Mesenchymal stem cell (in vitro differentiated cells and primary cell): ENCODE measurements around the gene CYP19A1.

Source experiments
- DNase-seq: peaks from one replicate; pipeline ENCODE4 v3.0.0-alpha.2; 2013
- H2AFZ ChIP-seq: one replicate; pipeline ENCODE4 v1.6.1; 2013; ENCODE audit warnings: low read depth, mild to moderate bottlenecking, control low read depth, inconsistent platforms, low read length, moderate library complexity
- H2AK5ac ChIP-seq: 2 replicates; pipeline ENCODE4 v1.6.1; 2013; ENCODE audit warnings: low read length, moderate library complexity, mild to moderate bottlenecking, inconsistent platforms; ENCODE audit not compliant: severe bottlenecking
- H2BK120ac ChIP-seq: one replicate; pipeline ENCODE4 v1.6.1; 2013; ENCODE audit warnings: low read depth, mild to moderate bottlenecking, inconsistent platforms, low read length, moderate library complexity
- H2BK12ac ChIP-seq, 2 experiments: one replicate each; pipeline ENCODE4 v1.6.1; 2013; ENCODE audit warnings: inconsistent platforms in 2 of 2, low read length in 2 of 2, mild to moderate bottlenecking in 2 of 2, moderate library complexity in 2 of 2, control low read depth in 1 of 2
- H2BK15ac ChIP-seq: one replicate; pipeline ENCODE4 v1.6.1; 2013; ENCODE audit warnings: mild to moderate bottlenecking, low read depth, inconsistent platforms; ENCODE audit not compliant: poor library complexity, severe bottlenecking
- H2BK5ac ChIP-seq: 2 replicates; pipeline ENCODE4 v1.6.1; 2013; ENCODE audit warnings: low read depth, mild to moderate bottlenecking, low read length, control low read depth, inconsistent platforms; ENCODE audit not compliant: poor library complexity, severe bottlenecking
- H3K14ac ChIP-seq, 2 experiments: one replicate each; pipeline ENCODE4 v1.6.1; 2013; ENCODE audit warnings: inconsistent platforms in 2 of 2, low read length in 2 of 2, control low read depth in 1 of 2, mild to moderate bottlenecking in 1 of 2, moderate library complexity in 1 of 2
- H3K18ac ChIP-seq, 2 experiments: one replicate each; pipeline ENCODE4 v1.6.1; 2013; ENCODE audit warnings: inconsistent platforms in 2 of 2, low read length in 2 of 2, control low read depth in 1 of 2, low read depth in 1 of 2, mild to moderate bottlenecking in 1 of 2
- H3K23ac ChIP-seq, 2 experiments: one replicate each; pipeline ENCODE4 v1.6.1; 2013; ENCODE audit warnings: inconsistent platforms in 2 of 2, low read length in 2 of 2, mild to moderate bottlenecking in 2 of 2, moderate library complexity in 2 of 2, control low read depth in 1 of 2
- H3K27ac ChIP-seq: 2 replicates; pipeline ENCODE4 v1.5.1; 2013; ENCODE audit warnings: mild to moderate bottlenecking, moderate library complexity, low read length, control low read depth, inconsistent platforms; ENCODE audit not compliant: poor library complexity, severe bottlenecking
- H3K27me3 ChIP-seq, 2 experiments: 2 replicates each; pipeline versions ENCODE4 v1.6.1 to v1.7.0; 2013; ENCODE audit warnings: low read length in 2 of 2, mild to moderate bottlenecking in 2 of 2, moderate library complexity in 2 of 2, control low read depth in 1 of 2, inconsistent platforms in 1 of 2; ENCODE audit not compliant: control insufficient read depth in 1 of 2, insufficient read depth in 1 of 2
- H3K36me3 ChIP-seq, 2 experiments: 2 replicates each; pipeline versions ENCODE4 v1.6.1 to v1.7.0; 2013; ENCODE audit warnings: low read length in 2 of 2, control low read depth in 1 of 2, inconsistent platforms in 1 of 2, low read depth in 1 of 2, mild to moderate bottlenecking in 1 of 2; ENCODE audit not compliant: insufficient read depth in 2 of 2, control insufficient read depth in 1 of 2
- H3K4ac ChIP-seq, 2 experiments: one replicate each; pipeline ENCODE4 v1.6.1; 2013; ENCODE audit warnings: inconsistent platforms in 2 of 2, low read length in 2 of 2, mild to moderate bottlenecking in 2 of 2, moderate library complexity in 2 of 2, control low read depth in 1 of 2, low read depth in 1 of 2
- H3K4me1 ChIP-seq: 2 replicates; pipeline ENCODE4 v1.6.1; 2013; ENCODE audit warnings: low read depth, low read length, control low read depth; ENCODE audit not compliant: control insufficient read depth, insufficient read depth
- H3K4me2 ChIP-seq: 2 replicates; pipeline ENCODE4 v1.6.1; 2013; ENCODE audit warnings: low read length, mild to moderate bottlenecking, inconsistent platforms; ENCODE audit not compliant: poor library complexity, severe bottlenecking
- H3K4me3 ChIP-seq, 2 experiments: 2 replicates each; pipeline versions ENCODE4 v1.5.1 to v1.7.0; 2013; ENCODE audit warnings: low read length in 2 of 2, mild to moderate bottlenecking in 2 of 2, control low read depth in 1 of 2, low read depth in 1 of 2; ENCODE audit not compliant: insufficient read depth in 1 of 2
- H3K79me1 ChIP-seq: replicated peaks from 2 replicates; pipeline ENCODE4 v1.6.1; 2013; ENCODE audit warnings: mild to moderate bottlenecking, control low read depth, low read length, inconsistent platforms; ENCODE audit not compliant: poor library complexity, severe bottlenecking
- H3K9ac ChIP-seq: 2 replicates; pipeline ENCODE4 v1.7.0; 2013; ENCODE audit warnings: mild to moderate bottlenecking, low read length, moderate library complexity
- H3K9me3 ChIP-seq: 2 replicates; pipeline ENCODE4 v1.7.0; 2013; ENCODE audit warnings: mild to moderate bottlenecking, low read length; ENCODE audit not compliant: control insufficient read depth
- H4K8ac ChIP-seq: one replicate; pipeline ENCODE4 v1.6.1; 2013; ENCODE audit warnings: inconsistent platforms, mild to moderate bottlenecking, low read length, moderate library complexity
- H4K91ac ChIP-seq: one replicate; pipeline ENCODE4 v1.6.1; 2013; ENCODE audit warnings: mild to moderate bottlenecking, low read length, inconsistent platforms
- WGBS: methylation state at CpG from one replicate; pipeline ENCODE4 v1.1.7; 2013; ENCODE audit warnings: mixed read lengths; 5-methylcytosine and 5-hydroxymethylcytosine counted together

Gene CYP19A1

DNA sequence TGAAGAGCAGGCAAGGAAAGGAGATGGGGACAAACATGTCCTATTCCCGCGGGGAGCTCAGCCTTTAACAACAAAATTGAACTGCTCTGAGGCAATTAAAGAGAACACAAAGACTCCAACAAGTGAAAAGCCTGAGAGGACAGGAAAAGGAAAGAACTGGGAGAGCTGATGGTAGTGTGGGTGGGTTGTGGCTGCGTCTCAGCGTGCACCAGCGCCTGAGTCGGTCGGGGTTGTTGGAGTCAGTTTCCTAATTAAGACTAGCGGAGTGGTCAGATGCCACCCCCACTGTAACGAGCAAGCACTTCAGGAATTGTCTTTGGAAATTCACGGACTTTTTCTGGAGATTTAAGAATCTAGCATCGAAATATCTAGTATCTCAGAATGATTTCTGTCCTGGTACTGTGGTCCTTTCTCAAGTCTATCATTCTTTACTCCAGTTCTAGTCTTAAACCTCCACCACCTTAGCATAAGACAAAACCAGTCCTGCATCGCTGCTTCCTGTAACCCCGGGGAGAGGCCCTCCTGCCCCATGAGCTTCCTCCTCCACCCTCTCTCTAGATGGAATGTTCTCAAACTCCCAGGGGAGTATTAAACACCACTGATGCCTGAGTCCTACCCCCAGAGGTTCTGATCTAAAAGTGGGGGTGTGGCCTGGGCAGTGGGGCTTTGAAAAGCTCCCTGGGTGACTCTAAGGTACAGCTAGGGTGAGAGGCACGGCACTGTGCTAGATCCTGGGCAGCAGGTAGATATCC lies 104.0 kb downstream of the CYP19A1 start:
- H2AK5ac ChIP-seq: no peak overlapping the region
- no peak overlapping the region for H3K27ac ChIP-seq
- H2AFZ ChIP-seq: peak overlapping the region; percentile 14
- no peaks in the 10 kb centered on the region for H3K79me1 ChIP-seq
- no peak for DNase-seq
- no peak overlapping the region for H3K18ac ChIP-seq
- H3K4me1 ChIP-seq: no peaks in the 10 kb centered on the region
- no peak overlapping the region for H2BK120ac ChIP-seq
- no peak overlapping the region for H3K9ac ChIP-seq
- no peak overlapping the region for H3K4me2 ChIP-seq
- H3K23ac ChIP-seq: no peak overlapping the region
- WGBS: 80% methylated on average over 14 of the region's 14 CpGs
- no peak overlapping the region for H3K14ac ChIP-seq
- H4K91ac ChIP-seq: no peak overlapping the region
- H2BK5ac ChIP-seq: no peak overlapping the region
- no peak overlapping the region for H3K4ac ChIP-seq
- H3K9me3 ChIP-seq: no peaks in the 10 kb centered on the region
- no peak overlapping the region for H3K4me3 ChIP-seq
- no peaks in the 10 kb centered on the region for H3K36me3 ChIP-seq
- H3K27me3 ChIP-seq: peaks cover 0 to 39% of the 10 kb centered on the region in 2 experiments
- no peak overlapping the region for H2BK15ac ChIP-seq
- H4K8ac ChIP-seq: no peak overlapping the region
- H2BK12ac ChIP-seq: no peak overlapping the region

- H3K9ac ChIP-seq: no peak overlapping the region
These were observed 105.8 kb downstream of the CYP19A1 start for GRCh38 chr15:51232581-51232980.

DNA sequence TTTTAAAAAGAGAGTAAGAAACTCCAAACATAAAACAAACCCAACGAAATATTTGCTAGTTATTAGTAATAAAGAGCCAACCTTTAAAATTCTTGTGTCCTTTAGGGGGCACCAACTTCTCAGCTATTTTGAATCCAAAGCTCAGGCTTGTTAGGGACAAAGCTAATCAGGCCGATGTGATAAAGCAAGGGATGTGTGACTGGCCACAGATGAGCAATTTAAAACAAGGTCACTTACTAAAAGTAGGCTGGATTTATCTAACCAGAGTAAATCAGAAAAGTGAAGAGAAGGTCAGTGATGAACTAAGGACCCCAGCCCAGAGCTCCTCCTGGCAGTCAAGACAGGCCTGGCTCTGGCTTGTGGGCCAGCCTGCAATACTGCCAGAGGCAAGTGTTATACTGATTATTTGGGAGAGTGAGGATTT lies 108.5 kb downstream of the CYP19A1 start:
- H4K8ac ChIP-seq: no peak overlapping the region
- DNase-seq: peak; percentile 52
- H3K27me3 ChIP-seq: peaks cover 0 to 21% of the 10 kb centered on the region in 2 experiments
- H3K4me1 ChIP-seq: peaks cover 3% of the 10 kb centered on the region
- H3K79me1 ChIP-seq: no peaks in the 10 kb centered on the region
- peak overlapping the region; percentile 46 for H3K9ac ChIP-seq
- no peak overlapping the region for H2BK12ac ChIP-seq
- H3K9me3 ChIP-seq: no peaks in the 10 kb centered on the region
- no peaks in the 10 kb centered on the region for H3K36me3 ChIP-seq
- H3K18ac ChIP-seq: no peak overlapping the region
- H3K14ac ChIP-seq: no peak overlapping the region
- H3K4ac ChIP-seq: no peak overlapping the region
- H2BK120ac ChIP-seq: no peak overlapping the region
- H2BK5ac ChIP-seq: no peak overlapping the region
- H3K4me3 ChIP-seq: no peak overlapping the region
- H3K27ac ChIP-seq: no peak overlapping the region
- WGBS: 72% methylated on average over 2 of the region's 2 CpGs
- no peak overlapping the region for H4K91ac ChIP-seq
- H2BK15ac ChIP-seq: no peak overlapping the region
- H3K23ac ChIP-seq: no peak overlapping the region
- H2AFZ ChIP-seq: no peak overlapping the region
- H3K4me2 ChIP-seq: no peak overlapping the region
- no peak overlapping the region for H2AK5ac ChIP-seq

More at GRCh38 chr15:51232581-51232980, 105.8 kb downstream of the CYP19A1 start:
- no peak overlapping the region for H2BK5ac ChIP-seq
- no peak overlapping the region for H3K4ac ChIP-seq
- H2BK120ac ChIP-seq: no peak overlapping the region
- H4K91ac ChIP-seq: no peak overlapping the region
- no peaks in the 10 kb centered on the region for H3K36me3 ChIP-seq
- 89% methylated on average over 3 of the region's 3 CpGs for WGBS
- H3K27me3 ChIP-seq: peaks cover 0 to 31% of the 10 kb centered on the region in 2 experiments
- H3K4me1 ChIP-seq: peaks cover 3% of the 10 kb centered on the region
- H2BK15ac ChIP-seq: no peak overlapping the region
- no peak overlapping the region for H3K27ac ChIP-seq
- DNase-seq: no peak
- no peak overlapping the region for H2BK12ac ChIP-seq
- no peak overlapping the region for H3K4me2 ChIP-seq
- no peak overlapping the region for H3K23ac ChIP-seq
- no peaks in the 10 kb centered on the region for H3K9me3 ChIP-seq
- H2AFZ ChIP-seq: no peak overlapping the region
- H2AK5ac ChIP-seq: no peak overlapping the region
- no peak overlapping the region for H3K14ac ChIP-seq
- H3K4me3 ChIP-seq: no peak overlapping the region
- H3K79me1 ChIP-seq: no peaks in the 10 kb centered on the region
- no peak overlapping the region for H3K18ac ChIP-seq
- no peak overlapping the region for H4K8ac ChIP-seq

DNA sequence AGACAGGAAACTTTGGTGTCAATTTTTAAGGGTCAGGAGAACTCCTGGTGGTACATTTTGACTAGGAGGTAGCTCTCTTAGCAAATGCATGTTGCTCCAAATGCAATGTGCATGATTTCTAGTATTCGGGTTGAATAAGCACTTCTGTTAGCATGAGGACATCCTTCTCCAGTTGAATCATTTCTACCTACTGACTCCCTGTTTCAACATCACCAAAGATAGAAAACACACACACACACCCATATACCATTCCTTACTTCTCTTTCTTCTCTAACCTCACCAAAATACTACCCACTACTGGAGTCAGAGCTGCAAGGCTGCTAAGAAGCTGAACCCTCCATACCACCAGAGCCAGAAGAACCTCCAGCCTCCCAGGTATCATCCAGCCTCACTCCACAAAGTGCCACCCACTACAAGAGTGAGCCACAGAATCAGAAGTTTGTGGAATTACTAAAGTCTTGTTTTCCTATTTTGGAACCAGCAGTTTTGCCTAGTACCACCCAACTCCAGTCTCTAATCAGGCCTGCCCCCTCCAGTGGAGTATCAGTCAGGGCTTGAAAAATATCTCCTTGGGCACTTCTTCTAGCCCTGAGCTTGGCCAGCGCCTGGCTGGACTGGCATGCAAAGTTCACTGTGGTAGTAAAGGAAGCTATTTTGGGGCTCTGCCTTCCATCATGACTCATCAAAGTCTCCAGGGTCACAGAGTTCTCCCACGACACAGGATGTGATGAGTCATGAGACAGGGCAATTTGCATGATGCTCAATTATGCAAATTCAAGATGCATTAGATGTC lies 110.3 kb downstream of the CYP19A1 start:
- Histone ChIP-seq H3K9me3 (no peaks in the 10 kb centered on the region), H3K4me1 (peaks cover 3% of the 10 kb centered on the region), H3K18ac (peak overlapping the region; percentile 7 to 46), H3K27ac (no peak overlapping the region), H2BK12ac (peak overlapping the region in 1 of 2 experiments; percentile 71), H3K79me1 (no peaks in the 10 kb centered on the region), H2AFZ (no peak overlapping the region), H2BK5ac (no peak overlapping the region), H3K36me3 (no peaks in the 10 kb centered on the region), H3K9ac (peak overlapping the region; percentile 66), H3K23ac (peak overlapping the region in 1 of 2 experiments; percentile 46), H3K14ac (no peak overlapping the region), H3K4me3 (peak overlapping the region in 1 of 2 experiments; percentile 40), H2BK120ac (no peak overlapping the region), H3K27me3 (peaks cover 0 to 14% of the 10 kb centered on the region in 2 experiments), H4K8ac (no peak overlapping the region), H2BK15ac (no peak overlapping the region), H3K4ac (peak overlapping the region in 1 of 2 experiments; percentile 24), H4K91ac (no peak overlapping the region), H2AK5ac (no peak overlapping the region), H3K4me2 (no peak overlapping the region)
- peak; percentile 95 for DNase-seq
- WGBS: 47% methylated on average over 3 of the region's 3 CpGs
